ENCODE results near the gene ABI1.

ABI1 gene

DNA sequence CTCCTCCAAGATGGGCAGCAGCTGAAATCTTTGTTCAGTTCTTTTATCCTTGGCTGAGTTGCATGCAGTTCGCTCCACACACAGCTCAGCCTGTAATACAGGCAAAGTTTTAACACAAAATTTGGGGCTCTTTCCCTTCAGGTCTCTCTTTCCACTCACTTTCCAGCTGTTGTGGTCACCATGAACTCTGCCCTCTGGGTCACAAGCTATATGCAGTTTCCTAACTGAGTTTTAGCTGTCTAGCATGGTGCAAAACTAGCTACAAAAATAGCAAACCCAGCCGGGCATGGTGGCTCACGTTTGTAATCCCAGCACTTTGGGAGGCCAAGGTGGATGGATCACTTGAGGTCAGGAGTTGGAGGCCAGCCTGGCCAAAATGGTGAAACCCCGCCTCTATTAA is 53.2 kb downstream of the ABI1 start:
- Histone ChIP-seq H3K9ac (no peak overlapping the region), H3K27ac (no peak overlapping the region), H3K27me3 (ENCODE audit: control insufficient read depth, insufficient read depth, low read length) (no peaks in the 10 kb centered on the region), H3K36me3 (ENCODE audit: control insufficient read depth, insufficient read depth, low read length) (no peaks in the 10 kb centered on the region), H3K79me2 (peaks cover 24% of the 10 kb centered on the region), H3K4me2 (ENCODE audit: low read length) (no peak overlapping the region), H2AFZ (no peak overlapping the region), H3K4me3 (ENCODE audit: low read depth, low read length) (no peak overlapping the region), H3K4me1 (peaks cover 5% of the 10 kb centered on the region), H3K9me3 (ENCODE audit: control insufficient read depth, low read length) (no peaks in the 10 kb centered on the region)
- TF ChIP-seq, protein P1, sequence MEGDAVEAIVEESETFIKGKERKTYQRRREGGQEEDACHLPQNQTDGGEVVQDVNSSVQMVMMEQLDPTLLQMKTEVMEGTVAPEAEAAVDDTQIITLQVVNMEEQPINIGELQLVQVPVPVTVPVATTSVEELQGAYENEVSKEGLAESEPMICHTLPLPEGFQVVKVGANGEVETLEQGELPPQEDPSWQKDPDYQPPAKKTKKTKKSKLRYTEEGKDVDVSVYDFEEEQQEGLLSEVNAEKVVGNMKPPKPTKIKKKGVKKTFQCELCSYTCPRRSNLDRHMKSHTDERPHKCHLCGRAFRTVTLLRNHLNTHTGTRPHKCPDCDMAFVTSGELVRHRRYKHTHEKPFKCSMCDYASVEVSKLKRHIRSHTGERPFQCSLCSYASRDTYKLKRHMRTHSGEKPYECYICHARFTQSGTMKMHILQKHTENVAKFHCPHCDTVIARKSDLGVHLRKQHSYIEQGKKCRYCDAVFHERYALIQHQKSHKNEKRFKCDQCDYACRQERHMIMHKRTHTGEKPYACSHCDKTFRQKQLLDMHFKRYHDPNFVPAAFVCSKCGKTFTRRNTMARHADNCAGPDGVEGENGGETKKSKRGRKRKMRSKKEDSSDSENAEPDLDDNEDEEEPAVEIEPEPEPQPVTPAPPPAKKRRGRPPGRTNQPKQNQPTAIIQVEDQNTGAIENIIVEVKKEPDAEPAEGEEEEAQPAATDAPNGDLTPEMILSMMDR (IDR thresholded peaks at IDR 0.05), result no peak

DNA sequence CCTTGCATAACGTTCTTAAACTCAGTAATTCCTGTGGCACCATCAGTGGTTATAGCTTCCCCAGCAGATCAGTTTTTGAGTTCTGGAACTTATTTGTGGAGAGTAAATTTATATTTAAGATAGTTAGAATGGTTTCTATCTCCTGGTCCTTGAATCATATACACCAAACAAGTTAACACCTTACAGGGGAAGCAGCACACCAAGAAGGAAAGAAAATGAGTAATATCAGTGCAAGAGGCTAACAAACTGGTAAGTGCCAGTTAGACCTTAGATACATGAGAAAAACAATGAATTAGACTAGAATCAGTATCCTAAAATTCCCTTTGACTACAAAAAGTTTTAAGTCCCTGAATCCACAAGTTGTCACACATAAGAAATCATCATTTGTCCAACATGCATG is 54.2 kb downstream of the ABI1 start:
- TF ChIP-seq, protein P1 (IDR thresholded peaks at IDR 0.05), result no peak
- no peak overlapping the region for H2AFZ ChIP-seq
- H3K79me2 ChIP-seq, result peaks cover 21% of the 10 kb centered on the region
- no peaks in the 10 kb centered on the region for H3K36me3 ChIP-seq (ENCODE audit: control insufficient read depth, insufficient read depth, low read length)
- H3K4me2 ChIP-seq (ENCODE audit: low read length), result no peak overlapping the region
- H3K9ac ChIP-seq, result no peak overlapping the region
- peaks cover 5% of the 10 kb centered on the region for H3K4me1 ChIP-seq
- no peaks in the 10 kb centered on the region for H3K27me3 ChIP-seq (ENCODE audit: control insufficient read depth, insufficient read depth, low read length)
- H3K4me3 ChIP-seq (ENCODE audit: low read depth, low read length), result no peak overlapping the region
- no peaks in the 10 kb centered on the region for H3K9me3 ChIP-seq (ENCODE audit: control insufficient read depth, low read length)
- no peak overlapping the region for H3K27ac ChIP-seq

DNA sequence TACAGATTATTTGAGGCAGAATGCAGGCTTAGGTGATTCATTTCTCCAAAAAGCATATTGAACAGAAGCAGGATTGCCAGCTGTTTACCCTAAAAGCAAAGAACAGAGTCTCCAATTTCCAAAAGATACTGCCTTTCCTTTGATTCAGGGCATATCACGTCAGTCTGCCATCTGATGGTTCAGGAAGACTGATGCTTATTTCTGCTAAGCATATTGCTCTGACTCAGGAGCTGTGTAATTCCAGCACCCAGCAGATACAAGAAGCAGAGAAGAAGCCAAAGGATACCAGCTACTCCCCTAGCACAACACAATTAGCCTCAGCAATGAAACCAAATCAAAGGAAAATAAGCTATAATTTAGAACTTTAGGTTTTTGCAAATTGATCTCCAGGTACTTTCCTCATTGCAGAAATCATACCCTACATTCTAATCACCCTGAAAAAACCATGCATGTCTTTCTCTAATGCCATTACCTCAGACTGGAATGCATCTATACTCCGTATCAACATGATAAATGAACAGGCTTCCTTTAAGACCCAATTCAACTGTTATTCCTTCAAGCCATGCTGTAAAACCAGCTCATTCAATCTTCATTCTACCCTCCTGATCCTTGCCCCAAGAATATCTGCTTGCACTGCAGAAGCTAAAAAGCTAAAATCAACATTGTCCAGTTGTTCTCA is 55.1 kb downstream of the ABI1 start:
- no peaks in the 10 kb centered on the region for H3K36me3 ChIP-seq (ENCODE audit: control insufficient read depth, insufficient read depth, low read length)
- H3K4me2 ChIP-seq (ENCODE audit: low read length), result no peak overlapping the region
- TF ChIP-seq, protein P1 (IDR thresholded peaks at IDR 0.05), result no peak
- no peak overlapping the region for H3K4me3 ChIP-seq (ENCODE audit: low read depth, low read length)
- H3K9me3 ChIP-seq (ENCODE audit: control insufficient read depth, low read length), result no peaks in the 10 kb centered on the region
- peaks cover 5% of the 10 kb centered on the region for H3K4me1 ChIP-seq
- H2AFZ ChIP-seq, result no peak overlapping the region
- peaks cover 28% of the 10 kb centered on the region for H3K79me2 ChIP-seq
- H3K27me3 ChIP-seq (ENCODE audit: control insufficient read depth, insufficient read depth, low read length), result no peaks in the 10 kb centered on the region
- H3K9ac ChIP-seq, result no peak overlapping the region
- H3K27ac ChIP-seq, result no peak overlapping the region

DNA sequence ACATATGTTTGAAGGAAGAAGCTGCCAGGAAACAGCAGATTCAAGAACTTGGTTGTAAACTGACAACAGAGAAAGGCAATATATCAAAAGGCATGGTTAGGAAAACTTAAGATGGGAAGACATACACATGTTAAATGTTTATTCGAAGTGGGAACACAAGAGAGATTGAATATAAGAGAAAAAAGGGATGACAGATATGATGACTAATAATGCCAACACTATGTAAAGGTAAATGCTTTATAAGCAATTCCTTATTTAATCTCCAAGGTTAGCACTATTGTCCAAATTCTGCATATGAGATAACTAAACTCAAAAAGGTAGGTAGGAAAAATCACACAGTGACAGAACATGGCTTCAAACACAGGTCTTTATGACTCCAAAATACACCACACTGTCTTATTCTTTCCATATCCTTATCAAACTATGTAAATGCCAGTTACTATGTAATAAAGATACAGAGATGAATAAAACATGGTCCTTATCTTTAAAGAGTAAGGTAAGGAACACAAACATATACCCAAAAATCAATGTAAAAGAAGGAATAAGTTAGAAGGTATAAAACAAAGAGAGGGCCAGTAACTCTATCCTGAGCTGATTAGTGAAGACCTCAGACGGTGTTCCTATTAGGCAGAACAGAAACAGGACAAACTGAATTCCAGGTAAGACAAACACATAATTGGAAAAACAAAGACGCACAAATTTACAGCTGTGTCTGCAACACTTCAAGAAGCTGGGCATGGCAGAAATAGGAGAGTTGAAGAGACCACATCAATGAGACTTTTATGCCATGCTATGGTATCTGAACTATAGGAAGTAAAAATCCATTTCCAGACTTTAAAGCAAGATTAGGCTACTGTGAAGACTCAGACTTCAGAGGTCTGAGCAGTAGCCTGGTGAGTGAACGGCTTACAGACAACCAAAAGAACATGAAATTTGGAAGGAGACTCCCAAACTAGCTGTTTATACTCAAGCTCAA is 56.1 kb downstream of the ABI1 start:
- H2AFZ ChIP-seq, result no peak overlapping the region

More for the DNA sequence above, 56.1 kb downstream of the ABI1 start:
- H3K9me3 ChIP-seq (ENCODE audit: control insufficient read depth, low read length), result no peaks in the 10 kb centered on the region
- no peak overlapping the region for H3K4me3 ChIP-seq (ENCODE audit: low read depth, low read length)
- H3K36me3 ChIP-seq (ENCODE audit: control insufficient read depth, insufficient read depth, low read length), result no peaks in the 10 kb centered on the region
- peaks cover 5% of the 10 kb centered on the region for H3K4me1 ChIP-seq
- no peak overlapping the region for H3K9ac ChIP-seq
- H3K79me2 ChIP-seq, result peaks cover 28% of the 10 kb centered on the region
- H3K27ac ChIP-seq, result no peak overlapping the region
- TF ChIP-seq, protein P1 (IDR thresholded peaks at IDR 0.05), result no peak
- H3K4me2 ChIP-seq (ENCODE audit: low read length), result no peak overlapping the region
- no peaks in the 10 kb centered on the region for H3K27me3 ChIP-seq (ENCODE audit: control insufficient read depth, insufficient read depth, low read length)

All from parathyroid adenoma (tissue), 2 donors.